A172 (cell line): ENCODE measurements around the gene PCYT1B. TPM values are rescaled to one million over a fixed set of nuclear protein-coding genes. Genes with fewer than 3 reads are reported as not detected.
A peak's percentile ranks its signal among the peaks of the same experiment; 100 is the strongest.
"Not testable (repeated sequence)": the region's sequence is repeated elsewhere in the genome, so short reads cannot be mapped to it uniquely, and the experiment has no call there.

Experiments
- DNase-seq: peaks from one replicate; pipeline ENCODE4 v3.0.0-alpha.2; 2015; ENCODE audit warnings: low spot score
- total RNA-seq: library from RNA; depleted of rRNA; stranded (reverse); fragments of >200 nt; shearing (Covaris generic); gene quantifications from 2 replicates; pipeline ENCODE4 v1.2.3, GENCODE V29; 2014; rRNA removed

The PCYT1B gene
- total RNA-seq, result not detected in 2 replicates

GRCh38 chrX:24647257-24648058 is at the start of gene PCYT1B:
Gene PCYT1B (minus strand): TSS chrX:24647347. CDS start chrX:24647105, 242 bp downstream.
- no peak for DNase-seq

GRCh38 chrX:24696294-24696693 is 49.1 kb upstream of the PCYT1B start:
- DNase-seq, result no peak

GRCh38 chrX:24694825-24695224 is 47.7 kb upstream of the PCYT1B start:
- no peak for DNase-seq

- DNase-seq, result peak; percentile 97
Observed at GRCh38 chrX:24693453-24694202, 46.5 kb upstream of the PCYT1B start, which contains the start of gene POLA1. Gene POLA1 (plus strand): TSS chrX:24693918. CDS start chrX:24693962, 44 bp downstream.

- DNase-seq, result no peak
Observed at GRCh38 chrX:24692305-24692704, 45.2 kb upstream of the PCYT1B start.

- DNase-seq, result no peak
Observed at GRCh38 chrX:24684048-24684447, 36.9 kb upstream of the PCYT1B start.

- no peak for DNase-seq
Observed at GRCh38 chrX:24682739-24683432, 35.7 kb upstream of the PCYT1B start.

GRCh38 chrX:24676403-24677024 is 29.4 kb upstream of the PCYT1B start:
- DNase-seq, result no peak

- no peak for DNase-seq
Observed at GRCh38 chrX:24673424-24673823, 26.3 kb upstream of the PCYT1B start.

- DNase-seq, result no peak
Observed at GRCh38 chrX:24672701-24673190, 25.6 kb upstream of the PCYT1B start.

GRCh38 chrX:24668111-24668510 is 21.0 kb upstream of the PCYT1B start:
- no peak for DNase-seq

- DNase-seq, result no peak
Observed at GRCh38 chrX:24662352-24662751, 15.2 kb upstream of the PCYT1B start.

- DNase-seq, result no peak
Observed at GRCh38 chrX:24661292-24661691, 14.1 kb upstream of the PCYT1B start.

- no peak for DNase-seq
Observed at GRCh38 chrX:24659646-24660045, 12.5 kb upstream of the PCYT1B start.

- no peak for DNase-seq
Observed at GRCh38 chrX:24659106-24659505, 12.0 kb upstream of the PCYT1B start.

- DNase-seq, result no peak
Observed at GRCh38 chrX:24658421-24658820, 11.3 kb upstream of the PCYT1B start.

- DNase-seq, result no peak
Observed at GRCh38 chrX:24657671-24658386, 10.7 kb upstream of the PCYT1B start.

- DNase-seq, result not testable (repeated sequence)
Observed at GRCh38 chrX:24655679-24656078, 8.5 kb upstream of the PCYT1B start.

GRCh38 chrX:24651783-24652182 is 4.6 kb upstream of the PCYT1B start:
- no peak for DNase-seq

- DNase-seq, result no peak
Observed at GRCh38 chrX:24648495-24648894, 1.3 kb upstream of the PCYT1B start.

- DNase-seq, result no peak
Observed at GRCh38 chrX:24646745-24647182, 383 bp downstream of the PCYT1B start.
